ENCODE results near the gene HNRNPDL.

GRCh38 chr4:82436130-82436529 lies 5.9 kb upstream of the HNRNPDL start:
- no peak for TF ChIP-seq CTCF (IDR thresholded peaks at IDR 0.05)
- TF ChIP-seq EZH2 (IDR thresholded peaks at IDR 0.05; ENCODE audit: borderline replicate concordance, insufficient read depth, low read depth, low read length, poor library complexity, severe bottlenecking): no peak

Measured in B cell (primary cell).